HUES48 (cell line): ENCODE measurements around the gene ACAT2.
A peak's percentile ranks its signal among the peaks of the same experiment; 100 is the strongest.
"Not testable (repeated sequence)": the region's sequence is repeated elsewhere in the genome, so short reads cannot be mapped to it uniquely, and the experiment has no call there.

Experiments used
- H3K27ac ChIP-seq: one replicate; pipeline ENCODE4 v1.7.0; 2013; ENCODE audit warnings: low read depth, low read length, inconsistent platforms
- H3K27me3 ChIP-seq: 2 replicates; pipeline ENCODE4 v1.6.1; 2013; ENCODE audit warnings: mild to moderate bottlenecking, low read length; ENCODE audit not compliant: control insufficient read depth, insufficient read depth
- H3K36me3 ChIP-seq: 2 replicates; pipeline ENCODE4 v1.6.1; 2013; ENCODE audit warnings: low read length; ENCODE audit not compliant: control insufficient read depth, insufficient read depth
- H3K4me1 ChIP-seq: 2 replicates; pipeline ENCODE4 v1.6.1; 2013; ENCODE audit warnings: mild to moderate bottlenecking, low read length; ENCODE audit not compliant: control insufficient read depth, insufficient read depth
- H3K4me3 ChIP-seq: 2 replicates; pipeline ENCODE4 v1.5.1; 2013; ENCODE audit warnings: mild to moderate bottlenecking, low read depth, low read length
- H3K9ac ChIP-seq: 2 replicates; pipeline ENCODE4 v1.6.1; 2013; ENCODE audit warnings: mild to moderate bottlenecking, low read depth, low read length, moderate library complexity
- H3K9me3 ChIP-seq: 2 replicates; pipeline ENCODE4 v1.6.1; 2013; ENCODE audit warnings: low read length; ENCODE audit not compliant: control insufficient read depth, insufficient read depth

ACAT2 gene

DNA sequence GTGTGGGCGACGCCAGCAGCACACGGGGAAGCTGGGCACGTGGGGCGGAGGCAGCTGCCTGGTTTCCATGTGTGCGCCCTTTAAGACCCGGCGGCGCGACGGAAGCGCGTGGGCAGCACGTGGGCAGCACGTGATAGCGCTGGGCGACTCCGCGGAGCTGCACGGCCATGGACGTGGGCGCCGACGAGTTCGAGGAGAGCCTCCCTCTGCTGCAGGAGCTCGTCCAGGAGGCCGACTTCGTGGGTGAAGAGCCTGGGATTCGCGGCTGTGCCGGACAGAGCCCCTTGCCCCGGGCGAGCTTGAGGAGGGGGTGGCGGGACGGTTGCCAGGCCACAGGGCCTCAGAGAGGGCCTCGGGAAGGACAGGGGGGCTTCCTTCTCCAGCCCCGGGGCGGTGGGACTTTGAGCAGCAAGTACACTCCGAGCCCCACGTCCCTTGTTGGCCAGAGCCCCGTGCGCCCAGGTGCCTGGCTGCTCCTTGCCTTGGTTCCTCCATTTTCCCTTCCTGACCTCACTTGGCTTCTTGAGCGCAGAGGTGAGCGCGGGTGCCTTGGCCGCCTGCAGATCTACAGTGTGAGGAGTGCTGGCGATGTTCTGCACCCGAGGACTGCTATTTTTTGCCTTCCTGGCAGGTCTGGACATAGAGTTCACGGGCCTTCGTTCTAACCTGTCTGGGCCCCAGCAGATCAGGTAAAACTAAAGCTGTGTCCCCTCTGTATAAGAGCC lies 38.5 kb downstream of the ACAT2 start, which contains the start of gene PNLDC1:
TSS of gene PNLDC1 (plus strand) at position 136 of the 725 bp plus-strand sequence. CDS start at position 168, 32 bp downstream.
- Histone ChIP-seq H3K4me1 (no peaks in the 10 kb centered on the region; the same call in 1 of the 2 replicates), H3K9me3 (no peaks in the 10 kb centered on the region), H3K4me3 (no peak within 1 kb of the TSS), H3K27me3 (no peaks in the 10 kb centered on the region), H3K27ac (no peak within 1 kb of the TSS), H3K9ac (no peak within 1 kb of the TSS), H3K36me3 (peaks cover 43% of the 10 kb centered on the region)

DNA sequence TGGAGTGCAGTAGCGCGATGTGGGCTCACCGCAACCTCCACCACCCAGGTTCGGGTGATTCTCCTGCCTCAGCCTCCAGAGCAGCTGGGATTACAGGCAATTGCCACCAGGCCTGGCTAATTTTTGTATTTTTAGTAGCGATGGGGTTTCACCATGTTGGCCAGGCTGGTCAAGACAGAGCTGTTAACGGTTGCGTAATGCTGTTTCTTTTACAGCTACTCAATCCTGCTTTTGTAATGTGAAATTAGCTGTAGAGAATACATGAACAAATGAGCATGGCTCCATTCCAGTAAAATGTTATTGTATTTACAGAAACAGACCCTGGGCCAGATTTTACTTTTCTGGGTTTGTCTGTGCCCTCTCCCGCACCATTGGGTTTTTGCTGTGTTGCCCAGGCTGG lies 40.1 kb downstream of the ACAT2 start:
- Histone ChIP-seq H3K4me1 (no peaks in the 10 kb centered on the region; the same call in 1 of the 2 replicates), H3K9me3 (no peaks in the 10 kb centered on the region), H3K9ac (no peak overlapping the region), H3K27ac (no peak overlapping the region), H3K4me3 (no peak overlapping the region), H3K27me3 (no peaks in the 10 kb centered on the region), H3K36me3 (peaks cover 29% of the 10 kb centered on the region)

- Histone ChIP-seq H3K4me1 (no peaks in the 10 kb centered on the region; the same call in 1 of the 2 replicates), H3K36me3 (peaks cover 4% of the 10 kb centered on the region; the same call in 1 of the 2 replicates), H3K9me3 (no peaks in the 10 kb centered on the region), H3K9ac (no peak overlapping the region), H3K4me3 (no peak overlapping the region), H3K27ac (no peak overlapping the region), H3K27me3 (no peaks in the 10 kb centered on the region)
Measured at GRCh38 chr6:159804504-159804903, 42.7 kb downstream of the ACAT2 start.

GRCh38 chr6:159805440-159806020 lies 43.7 kb downstream of the ACAT2 start:
- Histone ChIP-seq H3K27me3 (no peaks in the 10 kb centered on the region), H3K27ac (peak overlapping the region; percentile 23), H3K36me3 (no peaks in the 10 kb centered on the region), H3K9me3 (no peaks in the 10 kb centered on the region), H3K4me3 (no peak overlapping the region), H3K9ac (no peak overlapping the region), H3K4me1 (no peaks in the 10 kb centered on the region; the same call in 1 of the 2 replicates)

DNA sequence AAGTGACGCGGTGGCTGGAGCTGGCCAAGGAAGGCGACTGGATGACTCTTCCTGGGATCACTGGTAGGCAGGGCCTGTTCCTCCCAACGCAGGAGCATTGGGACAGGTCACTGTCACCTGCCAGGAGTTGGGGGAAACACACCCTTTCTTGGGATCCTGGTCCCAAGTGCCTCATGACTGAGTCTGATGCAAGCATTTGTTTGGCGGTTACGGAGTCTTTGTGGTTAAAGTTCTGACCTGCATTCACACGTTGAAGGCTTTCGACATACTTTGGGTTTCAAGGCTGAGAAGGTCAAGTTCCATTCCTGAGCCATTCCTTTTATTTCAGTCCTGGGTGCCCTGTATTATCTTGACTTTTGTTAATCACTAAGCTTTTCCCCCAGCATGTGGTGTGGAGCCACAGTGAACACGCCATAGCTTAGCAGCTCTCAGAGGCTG lies 44.2 kb downstream of the ACAT2 start:
- Histone ChIP-seq H3K27me3 (no peaks in the 10 kb centered on the region), H3K4me3 (no peak overlapping the region), H3K4me1 (no peaks in the 10 kb centered on the region; the same call in 1 of the 2 replicates), H3K9me3 (no peaks in the 10 kb centered on the region), H3K36me3 (no peaks in the 10 kb centered on the region), H3K9ac (no peak overlapping the region), H3K27ac (peak overlapping the region; percentile 23)

DNA sequence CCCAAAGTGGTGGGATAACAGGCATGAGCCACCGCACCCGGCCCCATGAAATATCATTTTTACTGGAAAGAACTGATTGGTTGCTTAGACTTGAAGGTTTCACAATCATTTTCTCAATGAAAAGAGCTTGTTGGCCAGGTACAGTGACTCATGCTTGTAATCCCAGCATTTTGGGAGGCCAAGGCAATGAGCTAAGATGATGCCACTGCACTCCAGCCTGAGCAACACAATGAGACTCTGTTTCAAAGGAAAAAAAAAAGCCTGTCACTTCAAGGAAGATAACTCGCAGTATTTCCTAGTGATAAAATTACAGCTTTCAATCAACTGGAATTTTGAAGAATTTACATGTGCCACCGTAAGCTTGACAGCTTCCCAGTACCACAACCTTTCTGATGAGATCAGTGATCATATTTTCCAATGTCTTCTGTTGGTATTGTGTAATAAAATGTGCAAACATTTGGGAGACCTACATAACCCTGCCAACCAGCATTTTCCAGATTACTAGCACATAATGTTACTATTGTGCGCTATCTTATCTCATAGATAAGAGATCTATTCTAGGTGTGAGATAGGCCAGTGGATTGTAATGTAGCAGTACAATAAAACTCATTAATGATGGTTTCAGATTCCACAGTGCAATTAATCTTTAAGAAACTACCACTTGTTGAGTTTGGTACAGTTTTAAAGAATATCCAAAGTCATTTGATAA lies 45.5 kb downstream of the ACAT2 start:
- Histone ChIP-seq H3K9me3 (no peaks in the 10 kb centered on the region), H3K27ac (no peak overlapping the region), H3K36me3 (no peaks in the 10 kb centered on the region), H3K4me3 (no peak overlapping the region), H3K9ac (no peak overlapping the region), H3K27me3 (no peaks in the 10 kb centered on the region), H3K4me1 (no peaks in the 10 kb centered on the region)

- no peaks in the 10 kb centered on the region for H3K36me3 ChIP-seq
- no peak overlapping the region for H3K9ac ChIP-seq
- H3K27ac ChIP-seq: no peak overlapping the region
- no peaks in the 10 kb centered on the region for H3K9me3 ChIP-seq
- no peaks in the 10 kb centered on the region for H3K4me1 ChIP-seq
- no peaks in the 10 kb centered on the region for H3K27me3 ChIP-seq
- H3K4me3 ChIP-seq: no peak overlapping the region
Measured at GRCh38 chr6:159808647-159809046, 46.8 kb downstream of the ACAT2 start.

DNA sequence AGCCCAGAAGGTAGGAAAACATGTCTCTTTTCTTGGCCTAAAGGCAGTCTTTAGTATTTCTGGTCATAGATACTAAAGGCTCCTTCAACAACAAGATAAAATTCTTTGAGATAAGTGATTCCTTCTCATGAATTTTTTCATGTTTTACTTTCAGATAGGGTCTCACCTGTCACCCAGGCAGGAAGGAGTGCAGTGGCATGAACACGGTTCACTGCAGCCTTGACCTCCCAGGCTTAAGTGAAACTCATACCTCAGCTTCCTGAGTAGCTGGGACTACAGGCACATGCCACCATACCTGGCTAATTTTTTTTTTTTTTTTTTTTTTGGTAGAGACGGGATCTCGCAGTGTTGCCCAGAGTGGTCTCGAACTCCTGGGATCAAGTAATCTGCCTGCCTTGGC lies 47.3 kb downstream of the ACAT2 start:
- Histone ChIP-seq H3K4me1 (no peaks in the 10 kb centered on the region), H3K36me3 (no peaks in the 10 kb centered on the region), H3K4me3 (no peak overlapping the region), H3K9me3 (no peaks in the 10 kb centered on the region), H3K27ac (no peak overlapping the region), H3K27me3 (no peaks in the 10 kb centered on the region), H3K9ac (no peak overlapping the region)

DNA sequence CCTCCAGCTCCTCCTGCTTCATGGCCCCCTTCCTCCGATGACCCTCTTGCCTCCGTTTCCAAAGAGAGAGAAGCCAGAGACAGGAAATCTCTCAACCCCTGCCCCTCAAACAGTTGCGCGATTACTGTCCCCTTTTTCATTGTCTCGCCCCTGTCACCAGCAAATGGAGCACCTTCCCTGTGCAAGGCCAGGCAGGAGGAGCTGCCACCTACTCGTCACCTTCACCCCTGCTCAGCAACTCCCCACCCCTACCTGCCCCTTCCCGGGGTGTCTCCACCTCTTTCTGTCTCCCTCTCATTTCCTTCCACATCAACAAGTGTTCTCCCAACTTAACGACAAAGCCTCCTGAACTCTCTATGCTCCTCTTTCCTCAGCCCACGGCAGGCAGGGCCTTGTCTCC lies 51.9 kb downstream of the ACAT2 start:
- Histone ChIP-seq H3K4me3 (no peak overlapping the region), H3K9me3 (no peaks in the 10 kb centered on the region), H3K27me3 (no peaks in the 10 kb centered on the region), H3K36me3 (no peaks in the 10 kb centered on the region), H3K9ac (no peak overlapping the region), H3K4me1 (no peaks in the 10 kb centered on the region), H3K27ac (no peak overlapping the region)

DNA sequence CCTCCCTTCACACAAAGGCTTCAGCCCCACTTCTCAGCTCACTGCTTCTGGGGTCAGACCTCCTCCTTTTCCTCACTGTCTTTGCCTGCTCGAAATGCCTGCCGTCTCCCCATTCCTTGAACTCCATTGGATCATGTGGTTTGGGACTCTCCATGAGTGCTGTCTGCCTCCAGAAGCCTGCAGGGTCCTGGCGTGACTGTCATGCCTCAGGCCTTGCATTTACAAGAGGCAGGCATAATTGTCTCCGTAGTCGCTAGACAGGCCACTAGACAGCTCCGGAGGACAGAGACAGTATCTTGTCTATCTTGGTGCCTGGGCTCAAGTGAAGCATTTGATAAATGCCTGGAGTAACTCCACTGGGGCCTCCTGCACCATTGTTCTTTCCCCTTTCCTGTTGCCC lies 53.6 kb downstream of the ACAT2 start:
- Histone ChIP-seq H3K9me3 (no peaks in the 10 kb centered on the region), H3K4me1 (no peaks in the 10 kb centered on the region), H3K27ac (no peak overlapping the region), H3K4me3 (no peak overlapping the region), H3K36me3 (no peaks in the 10 kb centered on the region), H3K27me3 (no peaks in the 10 kb centered on the region), H3K9ac (no peak overlapping the region)

GRCh38 chr6:159816775-159817174 lies 54.9 kb downstream of the ACAT2 start:
- H3K27me3 ChIP-seq, H3K9me3 ChIP-seq, H3K9ac ChIP-seq, H3K4me3 ChIP-seq, H3K4me1 ChIP-seq, H3K36me3 ChIP-seq, H3K27ac ChIP-seq: not testable (repeated sequence)
